Uterus (tissue), 2 donors: ENCODE measurements around the gene HNRNPD.

Experiments
- POLR2A ChIP-seq, 2 donors: fragments of 450-650 bp; IDR thresholded peaks; one replicate each; pipeline ENCODE4 v1.6.1; 2016; ENCODE audit warnings: antibody characterized with exemption in 2 of 2, mild to moderate bottlenecking in 1 of 2, moderate library complexity in 1 of 2
- TF ChIP-seq, protein P1 (sequence below), 4 experiments: fragments of 200-600 bp in 2 of 4; fragments of 450-650 bp in 2 of 4; sonication (generic) in 2 of 4; IDR thresholded peaks; one replicate each; pipeline ENCODE4 v1.5.1; 2016 to 2019; ENCODE audit warnings: antibody characterized with exemption in 4 of 4, mild to moderate bottlenecking in 2 of 4, moderate library complexity in 1 of 4

DNA sequence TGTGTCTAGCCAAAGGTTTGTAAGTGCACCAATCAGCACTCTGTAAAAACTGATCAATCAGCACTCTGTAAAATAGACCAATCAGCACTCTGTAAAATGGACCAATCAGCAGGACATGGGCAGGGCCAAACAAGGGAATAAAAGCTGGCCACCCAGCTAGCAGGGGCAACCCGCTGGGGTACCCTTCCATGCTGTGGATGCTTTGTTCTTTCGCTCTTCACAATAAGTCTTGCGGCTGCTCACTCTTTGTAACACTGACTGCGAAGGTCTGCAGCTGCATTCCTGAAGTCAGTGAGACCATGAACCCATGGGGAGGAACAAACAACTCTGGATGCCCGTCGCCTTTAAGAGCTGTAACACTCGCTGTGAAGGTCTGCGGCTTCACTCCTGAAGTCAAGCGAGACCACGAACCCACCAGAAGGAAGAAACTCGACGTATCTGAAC, 42.2 kb upstream of the HNRNPD start:
- TF ChIP-seq, protein P1, sequence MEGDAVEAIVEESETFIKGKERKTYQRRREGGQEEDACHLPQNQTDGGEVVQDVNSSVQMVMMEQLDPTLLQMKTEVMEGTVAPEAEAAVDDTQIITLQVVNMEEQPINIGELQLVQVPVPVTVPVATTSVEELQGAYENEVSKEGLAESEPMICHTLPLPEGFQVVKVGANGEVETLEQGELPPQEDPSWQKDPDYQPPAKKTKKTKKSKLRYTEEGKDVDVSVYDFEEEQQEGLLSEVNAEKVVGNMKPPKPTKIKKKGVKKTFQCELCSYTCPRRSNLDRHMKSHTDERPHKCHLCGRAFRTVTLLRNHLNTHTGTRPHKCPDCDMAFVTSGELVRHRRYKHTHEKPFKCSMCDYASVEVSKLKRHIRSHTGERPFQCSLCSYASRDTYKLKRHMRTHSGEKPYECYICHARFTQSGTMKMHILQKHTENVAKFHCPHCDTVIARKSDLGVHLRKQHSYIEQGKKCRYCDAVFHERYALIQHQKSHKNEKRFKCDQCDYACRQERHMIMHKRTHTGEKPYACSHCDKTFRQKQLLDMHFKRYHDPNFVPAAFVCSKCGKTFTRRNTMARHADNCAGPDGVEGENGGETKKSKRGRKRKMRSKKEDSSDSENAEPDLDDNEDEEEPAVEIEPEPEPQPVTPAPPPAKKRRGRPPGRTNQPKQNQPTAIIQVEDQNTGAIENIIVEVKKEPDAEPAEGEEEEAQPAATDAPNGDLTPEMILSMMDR (IDR thresholded peaks at IDR 0.05): no peak
- TF ChIP-seq POLR2A (IDR thresholded peaks at IDR 0.05): no peak
